SK-N-SH (cell line): ENCODE results near the gene KCNMB3. TPM values are rescaled to one million over a fixed set of nuclear protein-coding genes. Genes with fewer than 3 reads are reported as not detected.

Experiments used
- CTCF ChIA-PET: fragments of 300-600, 350-600 bp; formaldehyde crosslinking; extraction: SDS; loops from one replicate; lab custom pipeline; 2021; lab: Yijun Ruan, JAX
- POLR2A ChIA-PET: fragments of 350-600 bp; sonication (Branson Sonifier 250); formaldehyde crosslinking; extraction: SDS; loops from one replicate; lab custom pipeline; 2020; ENCODE audit warnings: antibody characterized with exemption, inconsistent platforms; lab: Yijun Ruan, JAX
- DNase-seq: peaks from one replicate; pipeline ENCODE4 v3.0.0; 2012
- H2AFZ ChIP-seq: fragments of 200-600 bp; sonication (generic); 2 replicates; pipeline ENCODE4 v1.8.1; 2016; ENCODE audit warnings: antibody characterized with exemption, mild to moderate bottlenecking, low read depth
- H3F3A ChIP-seq: fragments of 200-600 bp; sonication (generic); replicated peaks from 2 replicates; pipeline ENCODE3; 2016; ENCODE audit warnings: antibody characterized with exemption, mild to moderate bottlenecking; ENCODE audit not compliant: insufficient read depth
- H3K27ac ChIP-seq, 2 experiments: fragments of 200-500 bp in 1 of 2; fragments of 200-600 bp in 1 of 2; sonication (Bioruptor generic) in 1 of 2; sonication (generic), shearing (Covaris generic) in 1 of 2; 2 replicates each; pipeline versions ENCODE4 v1.5.1 to v1.6.1; 2014 to 2016; ENCODE audit warnings: low read depth in 2 of 2, inconsistent platforms in 1 of 2, low read length in 1 of 2, mild to moderate bottlenecking in 1 of 2, mixed read lengths in 1 of 2
- H3K27me3 ChIP-seq: fragments of 200-600 bp; sonication (generic), shearing (Covaris generic); 2 replicates; pipeline ENCODE4 v1.6.1; 2016; ENCODE audit warnings: mixed run types; ENCODE audit not compliant: insufficient read depth
- H3K36me3 ChIP-seq, 2 experiments: fragments of 200-500 bp in 1 of 2; fragments of 200-600 bp in 1 of 2; sonication (Bioruptor generic) in 1 of 2; sonication (generic) in 1 of 2; replicated peaks in 1 of 2; 2 replicates each; pipeline versions ENCODE3 to v1.5.1; 2014 to 2016; ENCODE audit warnings: low read length in 1 of 2, mild to moderate bottlenecking in 1 of 2; ENCODE audit not compliant: insufficient read depth in 2 of 2, control insufficient read depth in 1 of 2
- H3K4me1 ChIP-seq, 2 experiments: fragments of 200-500 bp in 1 of 2; fragments of 200-600 bp in 1 of 2; sonication (Bioruptor generic) in 1 of 2; sonication (generic), shearing (Covaris generic) in 1 of 2; 2 replicates each; pipeline versions ENCODE4 v1.5.1 to v1.6.1; 2014 to 2016; ENCODE audit warnings: low read depth in 1 of 2, low read length in 1 of 2, mixed run types in 1 of 2; ENCODE audit not compliant: insufficient read depth in 2 of 2, control insufficient read depth in 1 of 2
- H3K4me2 ChIP-seq: fragments of 200-600 bp; sonication (generic), shearing (Covaris generic); 2 replicates; pipeline ENCODE4 v1.6.1; 2017; ENCODE audit warnings: mixed run types
- H3K4me3 ChIP-seq, 2 experiments: fragments of 200-500 bp in 1 of 2; fragments of 200-600 bp in 1 of 2; sonication (Bioruptor generic) in 1 of 2; sonication (generic), shearing (Covaris generic) in 1 of 2; 2 replicates each; pipeline versions ENCODE4 v1.5.1 to v1.8.1; 2014 to 2016; ENCODE audit warnings: low read depth in 2 of 2, inconsistent platforms in 1 of 2, low read length in 1 of 2, mild to moderate bottlenecking in 1 of 2, mixed read lengths in 1 of 2, moderate library complexity in 1 of 2
- H3K79me2 ChIP-seq: fragments of 200-600 bp; sonication (generic); 2 replicates; pipeline ENCODE4 v1.8.1; 2017; ENCODE audit warnings: mild to moderate bottlenecking; ENCODE audit not compliant: insufficient read depth
- H3K9ac ChIP-seq: fragments of 200-600 bp; sonication (generic); 2 replicates; pipeline ENCODE4 v1.6.1; 2017; ENCODE audit warnings: mixed run types
- H3K9me2 ChIP-seq: fragments of 200-600 bp; sonication (generic); 2 replicates; pipeline ENCODE4 v1.6.1; 2017; ENCODE audit warnings: mixed run types
- H3K9me3 ChIP-seq: fragments of 200-600 bp; sonication (generic); 2 replicates; pipeline ENCODE4 v1.6.1; 2017; ENCODE audit warnings: mixed run types, mild to moderate bottlenecking, moderate library complexity
- H4K20me1 ChIP-seq: fragments of 200-600 bp; sonication (generic); 2 replicates; pipeline ENCODE4 v1.6.1; 2017; ENCODE audit warnings: mild to moderate bottlenecking, mixed run types; ENCODE audit not compliant: insufficient read depth
- CHD2 ChIP-seq: fragments of 150-350 bp; IDR thresholded peaks from 2 replicates; pipeline ENCODE4 v1.6.1; 2018; ENCODE audit warnings: low read length; ENCODE audit not compliant: partially characterized antibody
- CTCF ChIP-seq: fragments of 200-600 bp; sonication (generic); IDR thresholded peaks from 2 replicates; pipeline ENCODE4 v1.6.1; 2017; ENCODE audit warnings: antibody characterized with exemption, mild to moderate bottlenecking, moderate library complexity
- ELF1 ChIP-seq: IDR thresholded peaks from 2 replicates; pipeline ENCODE4 v1.4.0; 2012
- EP300 ChIP-seq, 2 experiments: IDR thresholded peaks; 2 replicates each; pipeline versions ENCODE4 v1.4.0 to v1.6.1; 2012; ENCODE audit warnings: borderline replicate concordance in 1 of 2, low read depth in 1 of 2, low read length in 1 of 2
- EZH2phosphoT487 ChIP-seq: fragments of 200-600 bp; sonication (generic); IDR thresholded peaks from 2 replicates; pipeline ENCODE4 v1.6.1; 2017; ENCODE audit warnings: low read depth, mixed run types, mild to moderate bottlenecking, antibody characterized with exemption, moderate library complexity, borderline replicate concordance
- FOXJ3 ChIP-seq: sonication (generic); formaldehyde crosslinking; IDR thresholded peaks from 2 replicates; pipeline ENCODE4 v1.5.1; 2020; ENCODE audit warnings: mild to moderate bottlenecking, missing genetic modification reagents
- GABPA ChIP-seq: IDR thresholded peaks from 2 replicates; pipeline ENCODE4 v1.4.0; 2012; ENCODE audit warnings: low read depth, mild to moderate bottlenecking
- MXI1 ChIP-seq: IDR thresholded peaks from 2 replicates; pipeline ENCODE4 v1.6.1; 2012; ENCODE audit warnings: mild to moderate bottlenecking, low read depth, low read length, improper control_type of control experiment
- NRF1 ChIP-seq: IDR thresholded peaks from 2 replicates; pipeline ENCODE4 v1.6.1; 2012; ENCODE audit warnings: low read depth, mild to moderate bottlenecking, low read length
- REST ChIP-seq: IDR thresholded peaks from 2 replicates; pipeline ENCODE4 v1.6.1; 2012; ENCODE audit warnings: mild to moderate bottlenecking, low read depth, low read length, moderate library complexity
- RFX5 ChIP-seq: IDR thresholded peaks from 2 replicates; pipeline ENCODE4 v1.6.1; 2012; ENCODE audit warnings: mild to moderate bottlenecking, improper control_type of control experiment, low read length
- SIN3A ChIP-seq: IDR thresholded peaks from 2 replicates; pipeline ENCODE4 v1.6.1; 2012; ENCODE audit warnings: low read depth, mild to moderate bottlenecking, low read length, moderate library complexity, borderline replicate concordance
- SMC3 ChIP-seq: IDR thresholded peaks from 2 replicates; pipeline ENCODE4 v1.6.1; 2012; ENCODE audit warnings: low read depth, low read length, improper control_type of control experiment
- TCF12 ChIP-seq: IDR thresholded peaks from 2 replicates; pipeline ENCODE4 v1.4.0; 2012
- TEAD4 ChIP-seq: IDR thresholded peaks from 2 replicates; pipeline ENCODE4 v1.4.0; 2012; ENCODE audit warnings: mild to moderate bottlenecking, borderline replicate concordance; ENCODE audit not compliant: insufficient read depth
- YY1 ChIP-seq: IDR thresholded peaks from 2 replicates; pipeline ENCODE4 v1.4.0; 2012; ENCODE audit warnings: low read depth, mild to moderate bottlenecking
- WGBS: methylation state at CpG from one replicate; pipeline ENCODE4 v1.1.6; 2017; ENCODE audit warnings: low lambda C conversion rate; 5-methylcytosine and 5-hydroxymethylcytosine counted together
- polyA plus RNA-seq, 3 experiments: library from polyadenylated mRNA; depleted of rRNA; stranded (reverse); fragments of >200 nt; gene quantifications; 2 replicates each; pipeline ENCODE4 v1.2.3, GENCODE V29; 2012
- TF ChIP-seq, protein P1 (sequence below): IDR thresholded peaks from 2 replicates; pipeline ENCODE4 v1.4.0; 2012; ENCODE audit warnings: low read depth, borderline replicate concordance
- TF ChIP-seq, protein P2 (sequence below): fragments of 150-350 bp; IDR thresholded peaks from 2 replicates; pipeline ENCODE4 v1.6.1; 2016; ENCODE audit warnings: mild to moderate bottlenecking, low read depth, low read length

Gene KCNMB3
- polyA plus RNA-seq, 1 of the 3 experiments (the other 2 are of a cell fraction), result 1.1 TPM

DNA sequence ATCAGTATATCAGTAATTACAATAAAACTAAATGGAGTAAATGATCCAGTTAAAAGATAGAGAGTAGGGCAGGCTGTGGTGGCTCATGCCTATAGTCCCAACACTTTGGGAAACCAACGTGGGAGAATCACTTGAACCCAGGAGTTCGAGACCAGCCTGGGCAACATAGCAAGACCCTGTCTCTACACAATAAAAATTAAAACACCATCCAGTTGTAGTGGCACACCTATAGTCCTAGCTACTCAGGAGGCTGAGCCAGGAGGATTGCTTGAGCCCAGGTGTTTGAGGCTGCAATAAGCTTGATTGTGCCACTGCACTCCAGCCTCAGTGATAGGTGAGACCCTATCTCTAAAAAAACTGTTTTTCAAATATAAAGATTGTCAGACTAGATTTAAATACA, 5.9 kb upstream of the KCNMB3 start:
- no peak overlapping the region for H3K4me3 ChIP-seq
- no peaks in the 10 kb centered on the region for H3F3A ChIP-seq
- no peak overlapping the region; the same call in 1 of the 2 replicates for H3K4me2 ChIP-seq
- no peak overlapping the region for H2AFZ ChIP-seq
- TF ChIP-seq YY1 (no peak), CTCF (no peak), FOXJ3 (CRISPR knock-in tag) (no peak), MXI1 (no peak), EP300 (IDR thresholded peaks at IDR 0.05; ENCODE audit: borderline replicate concordance in 1 of 2, low read depth in 1 of 2, low read length in 1 of 2) (no peak), CHD2 (no peak), SMC3 (no peak), GABPA (no peak), ELF1 (no peak), NRF1 (no peak), TEAD4 (no peak), RFX5 (no peak), REST (no peak), EZH2phosphoT487 (no peak), TCF12 (no peak), SIN3A (no peak)
- TF ChIP-seq, protein P1, sequence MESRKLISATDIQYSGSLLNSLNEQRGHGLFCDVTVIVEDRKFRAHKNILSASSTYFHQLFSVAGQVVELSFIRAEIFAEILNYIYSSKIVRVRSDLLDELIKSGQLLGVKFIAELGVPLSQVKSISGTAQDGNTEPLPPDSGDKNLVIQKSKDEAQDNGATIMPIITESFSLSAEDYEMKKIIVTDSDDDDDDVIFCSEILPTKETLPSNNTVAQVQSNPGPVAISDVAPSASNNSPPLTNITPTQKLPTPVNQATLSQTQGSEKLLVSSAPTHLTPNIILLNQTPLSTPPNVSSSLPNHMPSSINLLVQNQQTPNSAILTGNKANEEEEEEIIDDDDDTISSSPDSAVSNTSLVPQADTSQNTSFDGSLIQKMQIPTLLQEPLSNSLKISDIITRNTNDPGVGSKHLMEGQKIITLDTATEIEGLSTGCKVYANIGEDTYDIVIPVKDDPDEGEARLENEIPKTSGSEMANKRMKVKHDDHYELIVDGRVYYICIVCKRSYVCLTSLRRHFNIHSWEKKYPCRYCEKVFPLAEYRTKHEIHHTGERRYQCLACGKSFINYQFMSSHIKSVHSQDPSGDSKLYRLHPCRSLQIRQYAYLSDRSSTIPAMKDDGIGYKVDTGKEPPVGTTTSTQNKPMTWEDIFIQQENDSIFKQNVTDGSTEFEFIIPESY, result no peak
- TF ChIP-seq, protein P2, sequence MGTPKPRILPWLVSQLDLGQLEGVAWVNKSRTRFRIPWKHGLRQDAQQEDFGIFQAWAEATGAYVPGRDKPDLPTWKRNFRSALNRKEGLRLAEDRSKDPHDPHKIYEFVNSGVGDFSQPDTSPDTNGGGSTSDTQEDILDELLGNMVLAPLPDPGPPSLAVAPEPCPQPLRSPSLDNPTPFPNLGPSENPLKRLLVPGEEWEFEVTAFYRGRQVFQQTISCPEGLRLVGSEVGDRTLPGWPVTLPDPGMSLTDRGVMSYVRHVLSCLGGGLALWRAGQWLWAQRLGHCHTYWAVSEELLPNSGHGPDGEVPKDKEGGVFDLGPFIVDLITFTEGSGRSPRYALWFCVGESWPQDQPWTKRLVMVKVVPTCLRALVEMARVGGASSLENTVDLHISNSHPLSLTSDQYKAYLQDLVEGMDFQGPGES, result no peak
- no peaks in the 10 kb centered on the region for H3K79me2 ChIP-seq
- no peaks in the 10 kb centered on the region for H3K9me2 ChIP-seq
- no peaks in the 10 kb centered on the region; a peak in 2 of 4 replicates for H3K4me1 ChIP-seq
- H3K9ac ChIP-seq, result no peak overlapping the region
- no peaks in the 10 kb centered on the region for H3K9me3 ChIP-seq
- DNase-seq, result no peak
- WGBS, result 85% methylated on average over 2 of the region's 2 CpGs
- H3K36me3 ChIP-seq, result no peaks in the 10 kb centered on the region
- no peak overlapping the region for H3K27ac ChIP-seq
- no peaks in the 10 kb centered on the region for H4K20me1 ChIP-seq
- no peaks in the 10 kb centered on the region for H3K27me3 ChIP-seq
- CTCF ChIA-PET, result no interaction called here
- POLR2A ChIA-PET, result no interaction called here
